Measurements from ENCODE around the gene TMEM203.

TMEM203 gene

GRCh38 chr9:137163805-137164204, 41.6 kb downstream of the TMEM203 start:
- DNase-seq = no peak

DNA sequence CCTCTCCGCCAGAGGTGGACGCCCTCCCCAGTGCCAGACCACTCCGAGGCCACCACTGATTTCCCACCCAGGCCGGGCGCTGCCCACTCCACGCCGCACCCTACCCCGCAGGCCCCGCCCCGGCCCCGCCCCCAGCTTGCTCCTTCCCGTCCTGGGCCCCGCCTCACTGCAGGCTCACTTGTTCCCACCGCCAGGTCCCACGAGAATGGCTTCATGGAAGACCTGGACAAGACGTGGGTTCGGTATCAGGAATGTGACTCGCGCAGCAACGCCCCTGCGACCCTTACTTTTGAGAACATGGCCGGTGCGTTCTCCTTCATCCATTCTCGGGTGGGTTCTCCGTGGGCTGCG, 42.1 kb downstream of the TMEM203 start:
- no peak for DNase-seq

- no peak for DNase-seq
Observed at GRCh38 chr9:137162505-137163364, 42.7 kb downstream of the TMEM203 start.

DNA sequence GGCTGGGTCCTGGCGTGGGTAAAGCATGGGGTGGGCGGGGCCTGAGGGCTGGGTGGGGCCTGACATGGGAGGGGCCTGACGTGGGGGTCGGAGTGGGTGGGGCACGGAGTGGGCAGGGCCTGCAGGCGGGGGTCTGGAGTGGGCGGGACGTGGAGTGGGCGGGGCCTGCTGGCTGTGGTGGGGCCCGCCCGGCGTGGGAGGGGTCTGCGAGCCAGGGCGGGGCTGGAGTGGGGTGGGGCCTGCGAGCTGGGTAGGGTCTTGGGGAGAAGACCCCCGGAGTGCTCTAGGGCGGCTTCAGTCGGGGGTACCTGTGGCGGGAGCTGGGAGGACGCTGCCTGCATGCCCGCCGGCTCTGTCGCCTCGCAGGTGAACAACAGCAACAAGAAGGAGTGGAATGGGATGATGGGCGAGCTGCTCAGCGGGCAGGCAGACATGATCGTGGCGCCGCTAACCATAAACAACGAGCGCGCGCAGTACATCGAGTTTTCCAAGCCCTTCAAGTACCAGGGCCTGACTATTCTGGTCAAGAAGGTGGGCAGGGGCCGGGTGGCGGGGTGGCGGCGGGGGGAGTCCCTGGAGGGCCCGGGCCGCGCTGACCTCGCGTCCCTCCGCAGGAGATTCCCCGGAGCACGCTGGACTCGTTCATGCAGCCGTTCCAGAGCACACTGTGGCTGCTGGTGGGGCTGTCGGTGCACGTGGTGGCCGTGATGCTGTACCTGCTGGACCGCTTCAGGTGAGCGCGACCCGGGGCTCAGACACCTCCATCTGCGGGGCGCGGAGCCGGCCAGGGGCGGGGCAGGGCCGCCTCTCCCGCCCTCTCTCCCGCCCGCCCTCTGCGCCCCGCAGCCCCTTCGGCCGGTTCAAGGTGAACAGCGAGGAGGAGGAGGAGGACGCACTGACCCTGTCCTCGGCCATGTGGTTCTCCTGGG, 43.6 kb downstream of the TMEM203 start:
- DNase-seq = no peak

DNA sequence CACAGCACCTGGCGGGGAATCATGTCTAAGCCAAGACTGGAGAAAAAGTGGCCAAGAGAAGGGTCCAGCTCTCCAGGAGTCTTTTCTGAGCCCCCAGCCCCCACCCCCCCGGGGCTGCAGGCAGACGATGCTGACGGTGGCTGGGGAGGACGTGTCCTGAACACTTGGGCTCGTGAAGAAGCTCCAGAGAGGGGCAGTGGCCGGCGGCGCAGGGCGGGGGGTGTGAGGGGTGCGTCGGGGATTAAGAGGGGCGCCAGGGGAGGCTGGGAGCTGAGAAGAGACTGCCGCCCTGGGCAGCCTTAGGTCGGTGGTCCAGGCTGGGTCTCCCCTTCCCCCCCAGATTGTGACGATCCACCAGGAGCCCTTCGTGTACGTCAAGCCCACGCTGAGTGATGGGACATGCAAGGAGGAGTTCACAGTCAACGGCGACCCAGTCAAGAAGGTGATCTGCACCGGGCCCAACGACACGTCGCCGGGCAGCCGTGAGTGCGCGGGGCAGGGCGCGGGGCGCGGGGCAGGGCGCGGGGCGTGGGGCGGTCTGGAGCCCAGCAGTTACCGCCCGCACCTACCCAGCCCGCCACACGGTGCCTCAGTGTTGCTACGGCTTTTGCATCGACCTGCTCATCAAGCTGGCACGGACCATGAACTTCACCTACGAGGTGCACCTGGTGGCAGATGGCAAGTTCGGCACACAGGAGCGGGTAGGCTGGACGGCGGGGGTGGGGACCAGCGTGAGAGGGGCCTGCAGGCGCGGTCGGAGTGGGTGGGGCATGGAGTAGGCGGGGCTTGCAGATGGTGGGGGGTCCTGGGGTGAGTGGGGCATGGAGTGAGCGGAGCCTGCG, 44.5 kb downstream of the TMEM203 start:
- DNase-seq = no peak

- no peak for DNase-seq
Observed at GRCh38 chr9:137160054-137160425, 45.4 kb downstream of the TMEM203 start.

GRCh38 chr9:137159105-137160053, 46.1 kb downstream of the TMEM203 start:
- DNase-seq = no peak

DNA sequence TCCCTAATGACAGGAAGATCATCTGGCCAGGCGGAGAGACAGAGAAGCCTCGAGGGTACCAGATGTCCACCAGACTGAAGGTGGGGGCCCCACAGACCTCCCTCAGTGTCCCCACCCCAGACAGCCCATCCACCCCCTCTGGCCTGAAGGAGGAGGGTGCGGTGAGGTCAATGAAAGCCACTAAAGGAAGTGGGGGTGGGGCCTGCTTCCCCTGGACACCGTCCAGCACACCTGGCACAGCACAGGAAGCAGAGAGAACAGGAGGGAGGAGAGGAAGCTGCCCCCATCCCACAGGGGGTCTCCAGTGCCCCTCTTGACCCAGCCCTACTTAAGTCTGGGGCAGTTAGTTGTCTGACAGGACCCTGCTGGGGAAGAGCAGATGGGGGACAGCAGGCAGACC, 46.8 kb downstream of the TMEM203 start:
- DNase-seq = no peak

DNA sequence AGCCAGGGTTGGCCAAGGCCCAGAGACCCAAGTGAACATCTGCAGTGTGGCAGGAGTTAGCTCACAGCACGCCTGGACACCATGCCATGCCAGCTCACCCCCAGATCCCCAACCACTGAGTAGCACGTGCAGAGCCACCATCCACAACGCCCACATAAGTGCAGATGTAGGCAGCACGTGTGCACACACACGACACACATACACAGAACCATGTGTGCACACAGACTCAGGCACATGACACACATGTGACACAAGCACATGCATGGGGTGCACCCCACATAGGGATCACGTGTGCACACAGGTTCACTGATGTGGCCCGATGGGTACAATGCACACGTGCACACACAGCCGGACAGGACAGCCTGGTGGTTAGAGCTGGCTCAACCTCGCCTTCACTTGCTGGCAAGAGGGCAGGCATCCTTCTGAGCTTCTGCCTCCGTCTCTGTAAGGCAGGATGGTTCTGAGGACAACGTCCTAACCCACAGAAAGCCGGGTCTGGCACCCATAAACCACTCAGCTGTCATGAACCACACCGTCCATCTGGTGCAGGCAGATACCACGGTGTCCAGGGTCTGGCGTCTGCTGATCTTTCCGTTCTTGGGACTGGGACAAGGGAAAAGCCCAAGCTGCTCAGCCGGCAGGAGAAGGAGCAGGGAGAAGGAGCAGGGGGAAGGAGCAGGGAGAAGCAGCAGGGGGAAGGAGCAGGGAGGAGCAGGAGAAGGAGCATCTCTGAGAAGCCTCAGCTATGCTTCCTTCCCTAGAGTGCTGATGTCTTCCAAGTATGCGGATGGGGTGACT, 47.6 kb downstream of the TMEM203 start:
- DNase-seq = no peak

GRCh38 chr9:137156567-137157375, 48.7 kb downstream of the TMEM203 start:
- DNase-seq = peak; percentile 34 to 60 (median 43)

Data from T-helper 2 cell (primary cell).